NCI-H524 (cell line): Measurements from ENCODE around the gene ZNF536.
"Not testable (repeated sequence)": the region's sequence is repeated elsewhere in the genome, so short reads cannot be mapped to it uniquely, and the experiment has no call there.

Experiments
- DNase-seq, 2 experiments: peaks; one replicate each; lab custom pipeline; 2025; lab: John Stamatoyannopoulos, UW

Gene ZNF536

DNA sequence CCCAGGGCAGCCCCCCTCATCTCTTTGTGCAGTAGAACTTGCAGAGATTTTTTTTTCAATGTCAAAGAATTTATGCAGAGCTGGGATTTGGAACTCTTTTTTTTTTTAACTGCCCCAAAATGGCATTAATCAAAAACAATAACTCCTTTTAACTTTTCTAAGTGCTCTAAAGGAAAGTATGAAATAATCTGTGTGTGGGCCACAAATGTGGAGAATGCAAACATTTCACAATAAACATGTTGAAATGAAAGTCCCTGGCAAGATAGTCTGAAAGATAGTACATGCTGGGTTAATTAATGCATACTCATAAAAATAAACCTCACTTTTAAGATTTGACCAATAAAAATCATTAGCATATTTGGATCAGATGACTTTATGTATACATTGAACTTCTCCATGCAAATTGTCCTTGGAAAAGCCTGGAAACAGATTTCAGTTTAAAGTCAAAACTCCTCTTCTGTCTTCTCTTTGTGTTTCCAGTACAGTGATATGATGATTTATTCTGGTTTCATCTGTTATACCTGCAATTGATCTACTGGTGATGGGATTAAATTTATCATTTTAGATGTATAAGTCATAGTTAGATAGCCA is 30.5 kb upstream of the ZNF536 start:
- DNase-seq, result no peak

DNA sequence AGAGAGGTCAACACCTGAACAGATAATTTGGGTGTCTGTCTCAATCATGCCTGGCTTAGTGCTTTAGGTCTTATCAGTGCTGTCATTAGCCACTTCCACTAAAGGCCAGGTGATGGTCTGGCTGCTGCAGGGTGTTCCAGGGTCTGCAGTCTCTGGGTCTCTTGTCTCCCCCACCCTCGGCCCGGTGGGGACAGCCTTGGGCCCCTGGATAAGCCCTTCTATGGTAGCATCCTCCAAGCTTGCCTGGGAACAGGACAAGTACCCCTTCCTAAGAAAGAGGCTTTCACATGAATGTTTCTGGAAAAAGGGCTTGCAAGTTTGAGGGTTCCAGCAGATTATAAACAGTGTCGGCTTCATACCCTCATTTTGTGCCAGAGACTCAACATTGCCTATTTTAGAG is 29.3 kb upstream of the ZNF536 start:
- DNase-seq, result no peak

DNA sequence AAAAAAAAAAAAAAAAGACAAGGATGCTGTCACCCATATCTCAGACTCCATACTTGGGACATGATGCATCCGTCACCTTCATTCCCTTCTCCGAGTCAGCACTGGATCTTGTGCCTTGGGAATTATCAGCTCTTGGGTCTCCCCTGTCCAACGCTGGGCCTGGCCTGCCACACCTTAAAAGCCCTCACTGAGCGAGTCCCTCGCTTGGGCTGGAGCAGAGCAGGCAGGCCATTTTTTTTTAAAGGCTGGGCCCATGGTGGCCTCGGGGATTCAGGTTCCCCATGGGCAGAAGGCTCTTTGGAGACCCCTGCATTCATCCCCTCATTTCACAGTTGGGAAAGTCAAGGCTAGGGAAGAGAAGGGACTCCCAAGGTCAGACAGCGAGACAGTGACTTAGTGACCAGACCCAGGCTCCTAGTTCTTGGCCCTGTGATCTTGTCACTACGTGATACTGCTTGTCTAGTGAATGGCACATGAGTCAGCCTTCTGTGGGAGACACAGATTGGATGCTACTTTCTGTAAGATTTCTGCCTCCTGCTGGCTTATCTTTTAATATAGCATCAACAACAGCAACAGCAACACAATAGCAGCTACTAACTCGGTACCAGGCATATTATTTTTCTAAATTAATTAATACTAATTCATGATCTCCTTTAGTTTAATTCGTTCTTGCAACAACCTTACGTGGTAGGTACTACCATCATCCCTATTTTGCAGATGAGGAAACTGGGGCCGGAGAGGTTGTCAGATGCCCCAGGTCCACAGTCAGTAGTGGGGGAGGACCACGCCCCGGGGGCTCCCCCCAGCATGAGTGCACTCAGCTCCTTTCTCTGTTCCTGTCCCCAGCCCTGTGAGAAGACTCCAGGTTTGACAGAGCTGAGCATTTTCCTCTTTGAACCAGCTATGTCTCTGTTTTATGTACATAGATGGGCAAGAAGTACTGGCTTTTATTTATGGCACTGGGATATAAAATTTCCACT is 27.4 kb upstream of the ZNF536 start:
- DNase-seq, result no peak

DNA sequence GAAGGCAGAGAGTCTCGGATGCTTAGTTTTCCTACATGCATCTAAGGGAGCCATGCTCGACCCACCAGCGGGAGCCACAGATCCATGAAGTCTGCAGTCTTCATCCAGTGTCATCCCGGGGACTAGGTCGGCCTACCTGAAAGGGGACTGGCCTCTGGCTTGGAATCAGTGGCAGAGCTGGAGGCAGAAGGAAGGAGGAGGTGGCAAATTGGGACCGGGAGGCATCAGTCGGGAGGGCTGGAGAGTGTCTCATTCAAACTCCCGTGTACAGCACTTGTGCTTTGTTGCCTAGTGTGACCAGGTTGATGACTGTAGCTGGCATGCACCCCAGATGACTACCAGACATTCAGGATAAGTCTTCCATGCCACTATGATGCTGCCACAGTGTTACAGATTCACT is 26.5 kb upstream of the ZNF536 start:
- DNase-seq, result no peak

DNA sequence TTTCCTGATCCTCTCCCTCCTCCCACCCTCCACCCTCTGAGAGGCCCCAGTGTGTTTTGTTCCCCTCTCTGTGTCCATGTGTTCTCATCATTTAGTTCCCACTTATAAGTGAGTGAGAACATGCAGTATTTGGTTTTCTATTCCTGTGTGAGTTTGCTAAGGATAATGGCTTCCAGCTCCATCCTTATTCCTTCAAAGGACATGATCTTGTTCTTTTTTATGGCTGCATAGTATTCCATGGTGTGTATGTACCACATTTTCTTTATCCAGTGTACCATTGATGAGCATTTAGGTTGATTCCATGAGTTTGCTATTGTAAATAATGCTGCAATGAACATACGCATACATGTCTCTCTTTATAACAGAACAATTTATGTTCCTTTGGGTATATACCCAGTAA is 25.7 kb upstream of the ZNF536 start:
- DNase-seq, result not testable (repeated sequence)

DNA sequence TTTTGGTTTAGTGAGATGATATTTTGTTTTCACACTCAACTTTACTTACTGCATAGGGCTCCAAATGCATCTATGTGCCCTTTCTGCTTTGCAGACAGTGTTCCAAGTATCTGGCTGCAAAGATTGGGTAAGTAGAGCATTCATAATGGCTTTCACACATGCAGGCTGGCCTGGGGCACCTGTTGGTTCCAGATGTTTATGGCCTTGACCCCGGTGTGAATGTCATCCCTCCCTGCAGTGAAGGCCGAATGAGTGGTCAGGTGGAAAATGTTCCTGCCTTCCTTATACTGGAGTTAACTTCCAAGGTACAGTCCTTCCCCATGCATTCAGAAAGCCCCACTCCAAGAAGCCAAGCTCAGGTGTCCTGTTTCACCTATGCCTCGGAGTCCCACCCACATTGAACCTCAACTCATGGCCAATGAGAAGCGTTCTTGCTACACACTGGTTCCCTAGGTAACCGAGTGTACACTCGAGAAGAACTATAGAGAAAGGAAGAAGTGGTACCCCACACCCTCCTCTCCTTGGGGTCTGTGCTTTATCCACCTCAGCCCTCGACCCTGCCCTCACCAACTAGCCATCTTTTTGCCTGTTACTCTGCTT is 23.0 kb upstream of the ZNF536 start:
- no peak for DNase-seq

DNA sequence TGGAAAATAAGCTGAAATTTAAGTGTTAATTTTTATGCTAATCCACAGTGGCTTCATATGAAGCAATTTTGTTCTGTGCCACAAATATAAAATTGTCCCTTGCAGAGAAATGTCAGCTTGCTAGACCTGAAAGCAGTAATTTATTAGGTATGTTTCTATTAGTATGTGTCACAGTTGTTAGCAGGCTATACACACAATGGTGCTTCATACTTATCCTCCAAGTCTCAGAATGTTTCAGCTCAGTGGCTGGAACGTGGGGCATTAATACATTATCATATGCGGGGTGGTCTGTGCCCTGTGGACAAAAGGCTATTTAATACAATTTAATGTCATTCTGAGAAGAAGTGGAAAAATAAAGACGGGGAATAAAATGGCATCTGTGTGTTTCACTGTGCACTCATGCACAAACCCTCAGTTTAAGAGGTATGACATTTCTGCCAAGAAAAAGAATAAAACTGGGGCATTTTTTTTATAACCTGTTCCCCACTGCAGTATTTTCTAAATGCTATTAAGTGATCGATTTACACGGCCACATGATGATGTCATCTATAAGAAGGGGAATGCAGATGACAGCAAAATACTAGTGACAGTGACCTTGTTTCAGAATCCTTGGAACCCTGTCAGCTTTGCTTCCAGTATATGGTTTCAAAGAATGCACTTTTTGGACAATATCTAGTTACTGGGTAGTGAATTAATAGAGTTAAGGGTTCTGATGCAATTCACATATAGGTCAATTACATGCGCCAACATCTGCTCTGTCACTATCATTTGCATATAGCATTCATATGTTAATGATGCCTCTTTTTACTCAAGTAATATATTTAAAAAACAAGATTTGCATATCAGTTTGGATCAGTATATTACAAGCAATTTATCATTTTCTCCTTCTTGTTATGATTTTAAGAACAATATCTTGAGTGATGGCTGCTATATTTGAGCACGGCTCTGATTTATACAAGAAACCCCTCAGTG is 21.2 kb upstream of the ZNF536 start:
- DNase-seq, result no peak

DNA sequence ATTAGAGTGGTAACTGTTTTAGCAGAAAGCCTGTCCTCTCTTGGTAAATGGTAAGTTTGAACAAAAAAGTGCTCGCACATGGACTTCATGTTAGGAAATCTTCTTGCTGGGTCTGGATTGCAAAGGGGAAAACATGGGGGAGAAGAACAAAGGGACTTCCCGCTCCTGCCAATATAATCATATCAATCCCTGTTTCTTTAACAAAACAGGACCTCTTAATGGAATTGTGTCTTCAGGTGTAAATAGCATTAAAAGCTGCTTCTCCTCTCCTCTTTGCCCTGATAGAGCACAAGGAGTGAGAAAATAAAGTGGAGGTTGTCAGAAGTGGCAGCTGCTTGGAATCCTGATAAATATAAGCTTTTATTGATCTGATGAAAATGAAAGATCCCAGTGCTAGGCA is 20.4 kb upstream of the ZNF536 start:
- DNase-seq, result no peak

DNA sequence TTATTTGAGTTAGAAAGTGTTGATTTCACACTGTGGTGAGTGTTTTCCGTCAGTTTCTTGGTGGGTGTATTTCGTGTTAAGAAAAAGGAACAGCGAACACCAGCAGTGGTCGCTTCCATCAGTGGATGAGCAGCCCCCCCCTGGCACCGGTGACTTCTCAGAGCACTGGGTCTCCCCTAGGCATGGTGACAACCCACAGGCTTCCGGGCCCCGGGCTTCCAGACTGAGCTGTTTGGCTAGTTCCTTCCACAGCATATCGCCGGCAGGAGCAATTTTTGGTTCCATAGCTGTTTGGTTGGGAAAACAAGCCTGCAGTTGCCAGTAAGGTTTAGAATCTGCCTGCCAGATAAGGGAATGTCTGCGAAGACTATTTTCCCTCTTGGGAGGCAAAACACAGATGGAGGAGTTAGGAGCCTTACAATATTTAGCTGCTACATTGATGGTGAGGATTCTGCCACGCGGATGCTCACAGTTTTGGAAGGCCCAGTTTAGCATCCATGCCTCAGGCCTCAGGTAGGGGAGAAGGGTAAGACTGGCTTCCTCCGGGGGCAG is 18.7 kb upstream of the ZNF536 start:
- DNase-seq, result no peak

DNA sequence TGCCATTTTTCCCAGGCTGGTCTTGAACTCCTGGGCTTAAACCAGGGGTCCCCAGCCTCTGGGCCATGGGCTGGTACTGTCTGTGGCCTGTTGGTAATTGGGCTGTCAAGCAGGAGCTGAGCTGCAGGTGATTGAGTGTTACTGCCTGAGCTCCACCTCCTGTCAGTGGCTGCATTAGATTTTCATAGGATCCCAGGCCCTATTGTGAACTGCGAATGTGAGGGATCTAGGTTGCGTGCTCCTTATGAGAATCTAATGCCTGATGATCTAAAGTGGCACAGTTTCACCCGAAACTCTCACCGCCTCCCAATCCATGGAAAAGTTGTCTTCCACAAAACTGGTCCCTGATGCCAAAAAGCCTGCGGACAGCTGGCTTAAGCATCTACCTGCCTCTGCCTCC is 16.6 kb upstream of the ZNF536 start:
- no peak for DNase-seq

DNA sequence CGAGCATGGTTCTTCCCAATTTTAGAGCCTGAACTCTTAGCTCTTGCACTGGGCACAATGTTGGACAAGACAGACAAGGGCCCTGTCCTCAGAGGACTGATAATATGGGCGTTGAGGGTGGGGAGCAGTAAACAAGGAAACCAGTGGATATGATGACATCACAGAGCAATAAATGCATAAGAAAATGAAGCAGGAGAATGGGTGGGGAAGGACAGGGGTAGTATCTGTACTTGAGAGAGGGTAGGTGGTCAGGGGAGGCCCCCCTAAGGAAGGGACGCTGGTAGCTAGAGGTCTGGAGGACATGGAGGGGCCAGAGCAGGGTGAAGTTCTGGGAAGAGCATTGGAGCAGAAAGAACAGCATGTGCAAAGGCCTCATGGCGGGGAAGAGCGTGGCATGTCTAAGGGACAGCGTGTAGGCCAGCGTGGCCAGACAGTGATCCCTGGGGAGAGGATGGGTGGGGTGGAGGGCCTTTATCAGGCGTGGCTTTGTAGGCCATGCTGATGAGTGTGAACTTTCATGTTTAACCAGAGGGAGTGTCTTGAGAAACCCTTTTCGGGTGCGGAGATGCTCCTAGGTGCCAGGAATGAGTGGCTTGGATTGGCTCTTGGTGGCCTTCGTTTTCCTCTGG is 15.1 kb upstream of the ZNF536 start:
- DNase-seq, result no peak

DNA sequence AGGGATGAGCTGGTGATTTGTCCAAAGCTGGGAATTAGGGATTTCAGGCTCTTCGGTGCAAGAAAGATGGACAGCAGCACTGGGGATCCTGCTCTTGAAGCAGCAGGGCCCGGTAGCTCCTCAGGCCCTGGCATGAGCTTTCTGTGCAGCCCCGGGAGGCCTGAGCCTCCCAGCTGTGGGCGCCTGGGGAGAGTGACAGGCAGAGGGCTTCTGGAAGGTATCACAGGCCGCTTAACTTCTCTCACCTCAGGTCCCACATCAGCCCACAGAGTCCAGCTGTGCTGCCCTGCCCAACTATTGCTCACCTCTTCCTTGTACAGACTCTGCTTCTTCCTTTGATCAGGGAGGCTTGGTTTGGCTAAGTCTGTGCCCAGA is 14.6 kb upstream of the ZNF536 start:
- no peak for DNase-seq

DNA sequence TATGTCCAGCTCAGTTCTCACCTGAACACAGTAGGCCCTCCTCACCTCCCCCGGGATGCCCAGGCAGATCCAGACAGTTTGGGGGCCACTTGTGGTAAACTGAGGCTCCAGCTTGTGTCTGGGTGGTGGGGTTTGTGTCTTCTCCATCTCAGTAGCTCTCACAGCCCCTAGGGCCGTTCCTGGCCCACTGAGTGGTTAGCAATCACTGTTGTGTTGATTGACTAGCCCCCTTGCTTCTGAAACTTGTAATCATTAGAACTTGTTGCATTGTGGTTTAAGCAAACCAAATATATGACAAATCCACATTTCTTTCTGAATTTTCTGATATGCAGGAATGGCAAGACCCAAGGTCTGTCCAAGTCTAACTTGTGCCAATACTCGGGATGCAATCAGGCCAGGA is 13.9 kb upstream of the ZNF536 start:
- DNase-seq, result no peak

DNA sequence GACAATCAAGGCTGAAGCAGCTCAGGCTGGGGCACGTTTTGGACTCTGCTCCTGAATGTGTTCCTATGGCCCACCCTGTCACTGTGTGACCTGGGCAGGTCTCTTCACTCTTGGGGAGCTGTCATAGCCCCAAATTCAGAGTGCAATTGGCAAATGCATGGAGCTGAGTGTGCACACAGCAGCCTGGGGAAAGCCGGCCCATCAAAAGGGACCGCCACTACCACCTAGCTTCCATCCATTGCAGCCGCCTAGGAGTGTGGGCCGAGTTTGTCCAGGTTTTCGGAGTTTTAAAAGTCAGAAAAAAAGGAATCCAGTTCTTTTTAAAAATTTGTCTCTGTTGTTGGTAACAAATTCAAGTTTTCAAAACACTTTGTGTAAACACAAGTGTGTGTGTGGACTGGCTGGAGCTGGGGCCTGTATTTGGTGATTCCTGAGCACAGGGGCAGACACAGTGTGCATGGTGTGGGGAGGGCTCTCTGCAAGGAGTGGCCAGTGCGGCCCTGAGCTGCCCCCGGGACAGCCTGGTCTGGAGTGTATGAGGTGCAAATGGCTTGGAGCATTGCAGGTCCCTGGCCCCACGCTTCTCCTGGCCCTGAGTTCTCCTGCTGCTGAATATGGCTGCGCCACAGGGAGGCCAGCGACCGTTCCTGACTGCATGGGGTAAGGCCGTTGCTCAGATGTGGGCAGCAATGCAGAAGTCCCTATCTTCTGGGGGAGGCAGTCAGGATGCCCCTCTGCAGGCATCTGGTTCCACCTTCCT is 13.2 kb upstream of the ZNF536 start:
- no peak for DNase-seq

DNA sequence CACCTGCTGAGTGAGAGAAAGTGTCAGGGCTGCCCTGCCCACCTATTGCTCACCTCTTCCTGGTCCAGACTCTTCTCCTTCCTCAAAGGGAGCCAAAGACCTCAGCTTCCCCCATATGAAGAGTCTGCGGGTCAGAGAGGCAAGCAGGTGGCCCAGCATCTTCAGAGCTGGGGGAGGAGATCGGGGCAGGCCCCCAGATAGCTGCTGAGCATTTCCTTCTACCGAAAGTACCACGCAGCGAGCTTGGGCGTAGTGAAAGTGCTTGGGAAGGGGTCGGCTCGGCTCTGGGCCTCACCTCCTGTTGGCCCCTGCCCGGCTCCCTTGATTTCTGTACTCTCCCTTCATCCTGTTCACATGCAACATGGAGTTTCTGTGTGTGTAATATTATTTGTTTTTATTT is 12.2 kb upstream of the ZNF536 start:
- no peak for DNase-seq

DNA sequence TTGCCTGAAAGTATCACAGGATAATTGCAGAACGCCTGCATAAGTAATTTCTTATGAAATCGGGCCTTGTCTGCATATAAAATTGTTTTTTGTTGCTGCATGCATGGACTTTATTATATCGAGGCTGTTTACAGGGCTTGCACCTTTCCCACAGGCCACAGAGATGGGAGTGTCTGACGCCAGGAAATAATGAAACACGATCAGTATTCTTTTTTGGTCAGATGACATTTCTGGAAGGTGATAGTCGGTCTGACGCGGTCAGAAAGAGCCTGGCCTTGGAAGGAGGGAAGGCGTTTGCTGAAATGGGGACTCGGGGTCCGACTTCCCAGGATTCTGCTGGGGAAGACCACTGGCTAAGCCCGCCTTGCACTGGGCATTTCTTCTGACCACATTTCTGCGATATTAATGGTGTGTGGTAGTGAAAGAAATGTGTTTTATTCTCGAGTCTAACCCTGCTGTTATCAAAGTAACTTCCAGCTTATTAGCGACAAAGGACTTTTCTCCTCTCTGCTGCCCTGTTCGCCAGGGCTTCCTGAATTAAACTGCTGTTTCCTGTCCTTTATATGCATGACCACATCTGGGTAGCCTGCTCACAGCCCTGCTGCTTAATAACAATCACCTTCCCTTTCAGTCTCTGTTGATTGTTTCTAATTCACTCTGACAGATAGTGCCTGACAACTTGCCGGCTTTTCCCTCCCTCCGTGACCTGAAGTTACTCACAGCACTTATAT is 11.6 kb upstream of the ZNF536 start:
- DNase-seq, result no peak

DNA sequence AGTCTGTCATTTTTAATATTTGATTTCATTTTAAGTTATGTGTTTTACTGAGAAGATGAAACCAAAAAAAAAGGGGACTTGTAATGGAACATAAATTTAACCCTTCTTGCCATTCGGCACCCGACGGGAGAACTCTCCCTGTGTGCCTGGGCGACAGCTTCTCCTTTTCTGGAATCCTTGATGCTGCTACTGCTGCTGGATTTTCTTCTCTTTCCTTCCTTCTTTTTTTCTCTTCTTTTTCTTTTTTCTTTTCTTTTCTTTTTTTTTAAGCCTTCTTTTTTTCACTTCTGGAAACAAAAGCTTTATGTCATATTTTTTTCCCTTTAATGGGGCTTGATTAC is 11.1 kb upstream of the ZNF536 start:
- no peak for DNase-seq

DNA sequence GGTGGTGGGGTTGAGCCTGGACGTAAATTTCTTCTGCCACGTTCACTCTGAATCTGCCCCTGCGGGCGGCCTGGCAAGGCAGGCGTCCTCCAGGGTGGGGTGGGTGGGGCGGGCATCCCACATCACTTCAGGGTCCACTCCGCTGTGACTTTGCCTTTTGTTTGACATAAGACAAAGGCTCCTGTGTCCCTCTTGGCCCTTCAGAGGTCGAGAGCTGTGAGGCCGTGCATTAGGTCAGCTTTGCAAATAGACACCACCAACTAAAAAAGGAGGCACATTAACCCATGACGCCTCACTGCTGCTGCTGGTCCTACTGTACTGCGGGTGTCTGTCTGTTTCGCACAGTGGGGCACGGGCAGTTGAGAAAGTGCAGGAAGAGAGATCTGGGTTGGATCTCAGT is 10.5 kb upstream of the ZNF536 start:
- DNase-seq, result no peak

DNA sequence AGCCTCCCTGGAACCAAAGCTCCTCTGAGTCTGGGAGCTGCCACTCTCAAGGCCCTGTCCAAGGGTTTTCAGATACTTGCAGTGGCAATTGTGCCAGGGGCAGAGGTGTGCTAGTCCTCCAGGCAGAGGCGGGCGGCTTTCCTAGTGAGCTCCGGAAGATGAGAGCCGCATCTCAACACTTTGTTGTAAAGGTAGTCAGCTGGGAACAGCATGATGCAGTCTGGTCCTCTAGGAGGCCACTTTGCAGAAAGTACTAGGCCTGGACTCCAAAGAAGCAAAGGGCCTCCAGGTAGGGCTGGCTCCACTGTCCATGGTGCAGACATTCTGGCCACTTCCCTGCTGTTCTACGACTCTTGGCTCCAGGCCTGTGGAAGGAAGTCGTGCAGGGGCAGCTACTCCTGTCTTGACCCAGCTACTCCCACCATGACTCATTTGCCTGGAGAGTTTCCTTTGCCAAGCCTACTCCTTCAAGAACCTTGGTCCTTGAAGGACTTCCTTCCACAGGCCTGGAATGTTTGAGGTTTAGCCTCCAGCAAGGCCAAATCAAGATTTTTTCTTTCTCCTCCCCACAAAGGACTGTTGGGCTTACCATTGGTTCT is 9.9 kb upstream of the ZNF536 start:
- DNase-seq, result no peak

DNA sequence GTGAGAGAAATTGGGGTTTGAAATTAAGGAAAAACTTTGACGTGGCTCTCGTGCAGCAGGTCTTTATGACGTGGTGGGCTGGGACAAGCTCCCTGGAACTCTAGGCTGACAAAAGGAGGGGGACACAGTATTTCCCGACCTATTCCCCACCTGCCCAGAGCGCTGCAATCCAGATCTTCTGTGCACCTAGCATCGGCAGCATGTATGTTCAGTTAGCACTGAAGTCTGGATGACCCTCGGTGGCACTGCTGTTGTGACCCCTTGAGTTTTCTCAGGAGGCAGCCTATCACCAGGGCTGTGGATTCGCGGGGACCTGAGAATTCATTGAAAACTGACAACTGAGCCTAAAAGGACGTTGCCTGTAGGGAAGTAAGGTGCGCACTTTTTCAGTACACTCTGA is 9.1 kb upstream of the ZNF536 start:
- no peak for DNase-seq
